Activated B cell treated with CpG ODN at 0.5 μM for 24 hours (primary cell): ENCODE data around the gene RNF6. TPM values are rescaled to one million over a fixed set of nuclear protein-coding genes. Genes with fewer than 3 reads are reported as not detected.

Source experiments
- ATAC-seq: fragments of 200-7000 bp; cut with Tn5 transposase; one replicate; pipeline ENCODE4 v1.10.0; 2021; ENCODE audit warnings: low read depth, mild to moderate bottlenecking, moderate library complexity
- CTCF ChIA-PET: fragments of 350-600 bp; sonication (Branson Sonifier 250); formaldehyde crosslinking; loops from one replicate; lab custom pipeline; 2021; ENCODE audit warnings: antibody characterized with exemption; lab: Charles Lee
- POLR2A ChIA-PET: fragments of 350-600 bp; sonication (Branson Sonifier 250); formaldehyde crosslinking; loops from one replicate; lab custom pipeline; 2021; ENCODE audit warnings: antibody characterized with exemption; lab: Charles Lee
- DNase-seq: peaks from one replicate; pipeline ENCODE4 v3.0.0; 2022
- H3K27ac Mint-ChIP-seq: one replicate; pipeline ENCODE4 v1.8.0; 2020; ENCODE audit warnings: mixed read lengths
- H3K27me3 Mint-ChIP-seq: one replicate; pipeline ENCODE4 v1.8.0; 2021; ENCODE audit warnings: mixed read lengths
- H3K36me3 Mint-ChIP-seq: one replicate; pipeline ENCODE4 v1.8.0; 2021; ENCODE audit warnings: low read depth, mixed read lengths
- H3K4me1 Mint-ChIP-seq: one replicate; pipeline ENCODE4 v1.8.0; 2021; ENCODE audit warnings: mixed read lengths
- H3K4me3 Mint-ChIP-seq: one replicate; pipeline ENCODE4 v1.8.0; 2020; ENCODE audit warnings: mild to moderate bottlenecking, mixed read lengths
- H3K9me3 Mint-ChIP-seq: one replicate; pipeline ENCODE4 v1.8.0; 2020; ENCODE audit warnings: mixed read lengths
- CTCF ChIP-seq: fragments of 200-600 bp; IDR thresholded peaks from one replicate; pipeline ENCODE4 v1.8.0; 2022; ENCODE audit warnings: antibody characterized with exemption, mild to moderate bottlenecking
- intact Hi-C: fragments of 100-400 bp; cut with micrococcal nuclease; formaldehyde crosslinking; loops from one replicate; pipeline ENCODE4 v1.15.1; 2024
- total RNA-seq: library from RNA; stranded (reverse); gene quantifications from 2 replicates; pipeline ENCODE4 v1.2.3, GENCODE V29; 2022

Gene RNF6
- total RNA-seq, 1 donor from 2014 or later, result 48.3 TPM

DNA sequence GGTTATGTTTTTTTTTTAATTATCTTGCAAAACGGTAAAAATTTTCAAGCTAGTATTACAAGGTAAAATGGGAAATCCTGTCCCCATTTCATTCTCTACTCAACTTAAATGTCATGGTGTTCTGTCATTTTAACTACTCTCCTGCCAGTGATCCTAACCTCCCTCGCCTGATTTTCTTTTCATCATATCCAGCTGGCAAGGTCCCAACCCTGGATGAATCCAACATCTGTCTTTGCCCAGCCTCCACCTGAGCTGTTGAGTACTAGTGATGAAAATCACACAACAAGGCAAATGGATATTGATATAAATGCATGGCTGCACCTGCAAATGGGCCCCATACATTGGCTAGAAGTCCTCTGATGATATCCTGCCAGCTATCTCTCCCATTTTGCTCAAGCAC is 24.9 kb upstream of the RNF6 start:
- no peak for ATAC-seq
- intact Hi-C loops, result no loop called here
- DNase-seq, result no peak
- ChIA-PET POLR2A (no interaction called here), CTCF (no interaction called here)
- Mint-ChIP-seq H3K4me3 (no peak overlapping the region), H3K27me3 (peaks cover 3% of the 10 kb centered on the region), H3K9me3 (peaks cover 6% of the 10 kb centered on the region), H3K27ac (no peak overlapping the region), H3K4me1 (no peaks in the 10 kb centered on the region), H3K36me3 (no peaks in the 10 kb centered on the region)
- no peak for TF ChIP-seq CTCF

DNA sequence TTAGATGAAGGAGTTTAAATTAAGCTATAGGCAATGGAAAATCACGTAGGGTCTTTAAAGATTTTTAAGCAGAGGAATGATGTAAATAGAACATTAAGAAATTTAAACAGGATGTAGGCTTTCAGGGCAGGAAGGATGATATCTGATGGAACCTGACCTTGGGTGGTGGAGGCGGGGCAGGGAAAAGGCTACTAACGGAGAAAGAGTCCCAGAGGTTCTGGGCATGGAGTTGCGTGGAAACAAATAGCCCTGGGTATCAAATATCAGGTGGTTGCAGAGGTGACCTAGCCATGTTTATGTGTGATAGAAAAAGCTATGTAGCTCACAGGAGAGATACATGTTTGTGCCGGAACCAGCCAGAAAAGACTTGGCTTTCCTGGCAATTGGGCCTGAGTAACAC is 24.0 kb upstream of the RNF6 start:
- POLR2A ChIA-PET, result no interaction called here
- H3K9me3 Mint-ChIP-seq, result peaks cover 6% of the 10 kb centered on the region
- TF ChIP-seq CTCF, result no peak
- intact Hi-C loops, result no loop called here
- no peak for DNase-seq
- H3K4me3 Mint-ChIP-seq, result no peak overlapping the region
- H3K27ac Mint-ChIP-seq, result no peak overlapping the region
- no peaks in the 10 kb centered on the region for H3K4me1 Mint-ChIP-seq
- CTCF ChIA-PET, result no interaction called here
- H3K27me3 Mint-ChIP-seq, result peaks cover 3% of the 10 kb centered on the region
- H3K36me3 Mint-ChIP-seq, result no peaks in the 10 kb centered on the region
- no peak for ATAC-seq

GRCh38 chr13:26236296-26236695 is 14.2 kb upstream of the RNF6 start:
- Mint-ChIP-seq H3K4me1 (no peaks in the 10 kb centered on the region), H3K27ac (no peak overlapping the region), H3K27me3 (peaks cover 10% of the 10 kb centered on the region), H3K9me3 (no peaks in the 10 kb centered on the region), H3K4me3 (no peak overlapping the region), H3K36me3 (no peaks in the 10 kb centered on the region)
- DNase-seq (no peak), ATAC-seq (no peak)
- no peak for TF ChIP-seq CTCF
- ChIA-PET POLR2A (no interaction called here), CTCF (no interaction called here)
- intact Hi-C loops, result no loop called here

- Mint-ChIP-seq H3K9me3 (no peaks in the 10 kb centered on the region), H3K4me1 (no peaks in the 10 kb centered on the region), H3K27me3 (peaks cover 12% of the 10 kb centered on the region), H3K27ac (no peak overlapping the region), H3K4me3 (no peak overlapping the region), H3K36me3 (no peaks in the 10 kb centered on the region)
- no peak for ATAC-seq
- no peak for DNase-seq
- no peak for TF ChIP-seq CTCF
- ChIA-PET POLR2A (no interaction called here), CTCF (no interaction called here)
- intact Hi-C loops, result no loop called here
Measured at GRCh38 chr13:26230703-26231102, 8.6 kb upstream of the RNF6 start.

GRCh38 chr13:26229080-26229615 is 7.0 kb upstream of the RNF6 start:
- no peak for ATAC-seq
- Mint-ChIP-seq H3K9me3 (no peaks in the 10 kb centered on the region), H3K27me3 (peaks cover 9% of the 10 kb centered on the region), H3K4me3 (no peak overlapping the region), H3K36me3 (no peaks in the 10 kb centered on the region), H3K4me1 (no peaks in the 10 kb centered on the region), H3K27ac (no peak overlapping the region)
- DNase-seq, result no peak
- no peak for TF ChIP-seq CTCF
- intact Hi-C loops, result no loop called here
- POLR2A ChIA-PET, result no interaction called here
- CTCF ChIA-PET, result no interaction called here
